Neural crest cell (in vitro differentiated cells): ENCODE measurements around the gene PNMT. TPM values are rescaled to one million over a fixed set of nuclear protein-coding genes. Genes with fewer than 3 reads are reported as not detected.
A peak's percentile ranks its signal among the peaks of the same experiment; 100 is the strongest.

Experiments
- DNase-seq: peaks from one replicate; pipeline ENCODE4 v3.0.0; 2021; ENCODE audit warnings: low read depth, mixed read lengths, low spot score
- H3K27ac Mint-ChIP-seq: one replicate; pipeline ENCODE4 v1.8.0; 2021; ENCODE audit warnings: mild to moderate bottlenecking, mixed read lengths; ENCODE audit not compliant: unreplicated experiment
- H3K27me3 Mint-ChIP-seq: 2 replicates; pipeline ENCODE4 v1.8.0; 2021; ENCODE audit warnings: low read depth, mild to moderate bottlenecking, mixed read lengths
- H3K36me3 Mint-ChIP-seq: 2 replicates; pipeline ENCODE4 v1.8.0; 2021; ENCODE audit warnings: low read depth, mild to moderate bottlenecking, mixed read lengths
- H3K4me1 Mint-ChIP-seq: 2 replicates; pipeline ENCODE4 v1.8.0; 2021; ENCODE audit warnings: mixed read lengths
- H3K4me3 Mint-ChIP-seq: one replicate; pipeline ENCODE4 v1.8.0; 2021; ENCODE audit warnings: mild to moderate bottlenecking, mixed read lengths
- H3K9me3 Mint-ChIP-seq: 2 replicates; pipeline ENCODE4 v1.8.0; 2021; ENCODE audit warnings: mixed read lengths
- total RNA-seq: library from RNA; stranded (reverse); gene quantifications from 2 replicates; pipeline ENCODE4 v1.2.1, GENCODE V29; 2021
- TF ChIP-seq, protein P1 (sequence below): fragments of 200-600 bp; sonication (generic); conservative IDR thresholded peaks from 2 replicates; pipeline ENCODE4 v1.5.0; 2021; ENCODE audit warnings: antibody characterized with exemption, mild to moderate bottlenecking

The PNMT gene
- total RNA-seq, 1 donor from 2014 or later, result 0.84 TPM

DNA sequence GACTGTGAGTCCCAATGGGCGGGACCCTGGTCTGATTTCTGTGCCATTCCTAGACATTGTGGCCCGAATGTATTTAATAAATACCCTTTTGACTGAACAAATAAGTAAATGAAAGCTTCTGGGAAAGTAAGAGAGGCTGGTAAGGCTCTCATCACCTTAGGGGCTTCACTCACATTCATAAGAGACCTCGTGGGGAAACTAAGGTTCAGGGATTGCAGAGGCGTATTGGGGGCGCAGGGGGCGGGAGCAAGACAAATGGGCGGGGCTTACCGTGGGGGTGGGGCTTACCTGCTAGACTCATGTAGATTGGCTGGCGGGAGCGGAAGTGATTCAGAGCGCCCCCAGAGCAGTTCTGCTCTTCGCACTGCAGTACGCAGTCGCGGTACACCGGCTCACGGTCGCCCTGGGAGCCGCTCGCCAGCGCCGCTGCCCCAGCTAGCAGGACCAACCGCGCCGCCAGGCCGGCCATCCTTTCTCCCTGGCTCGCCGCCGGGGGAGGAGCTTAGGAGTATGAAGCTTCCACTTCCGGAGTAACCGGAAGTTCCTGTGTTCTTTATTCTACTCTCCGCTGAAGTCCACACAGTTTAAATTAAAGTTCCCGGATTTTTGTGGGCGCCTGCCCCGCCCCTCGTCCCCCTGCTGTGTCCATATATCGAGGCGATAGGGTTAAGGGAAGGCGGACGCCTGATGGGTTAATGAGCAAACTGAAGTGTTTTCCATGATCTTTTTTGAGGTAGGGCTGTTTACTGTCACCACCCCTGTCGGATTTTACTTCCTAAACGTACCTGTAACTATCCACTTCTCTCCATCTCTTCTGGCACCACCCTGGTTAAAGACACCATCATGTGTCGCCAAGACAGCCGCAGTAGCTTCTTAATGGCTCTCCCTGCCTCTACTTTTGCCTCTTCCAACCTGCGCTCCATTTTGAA lies 19.6 kb downstream of the PNMT start, which contains the start of gene PGAP3:
PGAP3 (minus strand) TSS at position 512 of the 929 bp plus-strand sequence; CDS start at position 469, 43 bp downstream.
- TF ChIP-seq, protein P1, sequence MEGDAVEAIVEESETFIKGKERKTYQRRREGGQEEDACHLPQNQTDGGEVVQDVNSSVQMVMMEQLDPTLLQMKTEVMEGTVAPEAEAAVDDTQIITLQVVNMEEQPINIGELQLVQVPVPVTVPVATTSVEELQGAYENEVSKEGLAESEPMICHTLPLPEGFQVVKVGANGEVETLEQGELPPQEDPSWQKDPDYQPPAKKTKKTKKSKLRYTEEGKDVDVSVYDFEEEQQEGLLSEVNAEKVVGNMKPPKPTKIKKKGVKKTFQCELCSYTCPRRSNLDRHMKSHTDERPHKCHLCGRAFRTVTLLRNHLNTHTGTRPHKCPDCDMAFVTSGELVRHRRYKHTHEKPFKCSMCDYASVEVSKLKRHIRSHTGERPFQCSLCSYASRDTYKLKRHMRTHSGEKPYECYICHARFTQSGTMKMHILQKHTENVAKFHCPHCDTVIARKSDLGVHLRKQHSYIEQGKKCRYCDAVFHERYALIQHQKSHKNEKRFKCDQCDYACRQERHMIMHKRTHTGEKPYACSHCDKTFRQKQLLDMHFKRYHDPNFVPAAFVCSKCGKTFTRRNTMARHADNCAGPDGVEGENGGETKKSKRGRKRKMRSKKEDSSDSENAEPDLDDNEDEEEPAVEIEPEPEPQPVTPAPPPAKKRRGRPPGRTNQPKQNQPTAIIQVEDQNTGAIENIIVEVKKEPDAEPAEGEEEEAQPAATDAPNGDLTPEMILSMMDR, result no peak
- H3K9me3 Mint-ChIP-seq, result peaks cover 3% of the 10 kb centered on the region
- H3K4me3 Mint-ChIP-seq, result peak within 1 kb of the TSS; percentile 99
- no peaks in the 10 kb centered on the region for H3K27me3 Mint-ChIP-seq
- peaks cover 7% of the 10 kb centered on the region for H3K36me3 Mint-ChIP-seq
- H3K4me1 Mint-ChIP-seq, result peaks cover 21% of the 10 kb centered on the region
- peak; percentile 72 for DNase-seq
- peak within 1 kb of the TSS; percentile 99 for H3K27ac Mint-ChIP-seq

DNA sequence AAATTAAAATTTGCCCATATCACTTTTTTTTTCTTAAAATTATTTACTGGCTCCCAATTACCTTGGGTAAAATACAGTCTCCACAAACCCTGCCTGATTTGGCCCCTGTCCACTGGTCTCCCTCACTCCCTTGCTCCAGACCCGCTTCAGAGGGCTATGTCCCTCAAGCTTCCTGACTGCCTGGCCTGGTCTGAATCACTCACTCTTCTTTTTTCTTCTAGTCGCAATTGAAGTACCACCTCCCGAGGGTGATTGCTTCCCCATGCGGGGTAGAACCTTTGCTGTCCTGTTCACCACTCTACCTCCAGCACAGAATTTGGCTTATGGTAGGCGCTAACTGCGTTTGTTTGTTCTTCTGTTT lies 20.2 kb downstream of the PNMT start:
- peaks cover 3% of the 10 kb centered on the region for H3K36me3 Mint-ChIP-seq
- no peaks in the 10 kb centered on the region for H3K27me3 Mint-ChIP-seq
- H3K27ac Mint-ChIP-seq, result peak overlapping the region; percentile 99
- H3K9me3 Mint-ChIP-seq, result peaks cover 3% of the 10 kb centered on the region
- TF ChIP-seq, protein P1, result no peak
- peaks cover 21% of the 10 kb centered on the region for H3K4me1 Mint-ChIP-seq
- peak overlapping the region; percentile 99 for H3K4me3 Mint-ChIP-seq
- no peak for DNase-seq

DNA sequence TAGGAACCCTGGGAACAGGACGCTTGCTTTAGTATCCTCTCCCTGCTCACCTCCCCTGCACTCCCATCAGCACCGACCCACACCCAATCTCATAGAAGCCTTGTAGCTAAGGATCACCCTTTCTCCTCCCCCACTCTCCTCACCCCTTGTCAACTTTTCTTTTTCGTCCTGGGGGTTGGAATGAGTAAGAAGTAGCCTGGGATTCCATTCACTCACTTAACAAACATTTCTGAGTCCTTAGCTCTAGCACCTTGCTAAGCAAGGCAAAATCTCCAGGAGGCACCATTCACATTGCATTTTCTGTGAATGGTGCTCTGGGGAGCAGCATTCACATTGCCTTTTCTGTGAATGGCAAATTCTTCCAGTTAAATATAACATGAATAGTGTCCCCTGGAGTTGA lies 20.7 kb downstream of the PNMT start:
- H3K4me1 Mint-ChIP-seq, result peaks cover 21% of the 10 kb centered on the region
- H3K27me3 Mint-ChIP-seq, result no peaks in the 10 kb centered on the region
- DNase-seq, result no peak
- TF ChIP-seq, protein P1, result no peak
- H3K27ac Mint-ChIP-seq, result peak overlapping the region; percentile 22
- peak overlapping the region; percentile 99 for H3K4me3 Mint-ChIP-seq
- peaks cover 2% of the 10 kb centered on the region for H3K36me3 Mint-ChIP-seq
- peaks cover 3% of the 10 kb centered on the region for H3K9me3 Mint-ChIP-seq

DNA sequence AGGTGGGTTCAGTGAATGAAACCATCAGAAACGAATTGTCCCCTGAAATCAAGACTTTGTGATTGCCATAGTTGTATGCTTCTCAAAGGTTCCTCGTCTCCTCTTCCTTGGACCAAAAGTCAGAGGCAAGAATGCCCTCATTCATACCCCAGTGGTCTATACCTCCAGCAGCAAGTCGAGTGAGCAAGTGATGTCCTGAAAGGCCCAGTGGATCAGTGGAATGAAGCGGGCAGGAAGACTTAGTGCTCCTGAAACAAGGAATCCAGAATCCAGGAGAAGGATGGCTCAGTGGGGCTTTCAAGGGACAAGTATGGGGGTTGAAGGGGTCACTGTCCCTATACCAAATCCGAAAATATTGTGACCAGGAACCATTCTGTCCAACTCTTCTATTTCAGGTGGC lies 26.3 kb downstream of the PNMT start:
- Mint-ChIP-seq H3K4me3 (peak overlapping the region; percentile 24), H3K27ac (peak overlapping the region; percentile 78), H3K27me3 (peaks cover 3% of the 10 kb centered on the region), H3K4me1 (peaks cover 46% of the 10 kb centered on the region), H3K9me3 (no peaks in the 10 kb centered on the region), H3K36me3 (no peaks in the 10 kb centered on the region)
- TF ChIP-seq, protein P1, result no peak
- DNase-seq, result no peak

DNA sequence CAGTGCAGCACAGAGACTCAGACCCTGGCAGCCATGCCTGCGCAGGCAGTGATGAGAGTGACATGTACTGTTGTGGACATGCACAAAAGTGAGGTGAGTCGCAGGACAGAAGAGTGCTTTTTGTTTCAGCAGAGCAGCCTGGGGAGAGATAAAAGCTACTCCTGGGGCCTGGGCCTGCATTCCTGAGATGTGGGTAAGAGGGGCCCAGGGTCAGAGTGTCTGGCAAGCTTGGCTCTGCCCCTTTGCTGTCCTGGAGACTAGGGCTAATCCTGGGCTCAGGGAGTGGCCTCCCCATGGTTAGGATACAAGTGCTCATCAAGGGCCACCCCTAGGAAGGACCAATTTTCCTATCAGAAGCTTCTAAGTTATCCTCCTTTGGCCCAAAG lies 26.8 kb downstream of the PNMT start:
- H3K4me1 Mint-ChIP-seq, result peaks cover 49% of the 10 kb centered on the region
- no peak for DNase-seq
- H3K36me3 Mint-ChIP-seq, result no peaks in the 10 kb centered on the region
- H3K4me3 Mint-ChIP-seq, result peak overlapping the region; percentile 88
- no peaks in the 10 kb centered on the region for H3K9me3 Mint-ChIP-seq
- peak overlapping the region; percentile 98 for H3K27ac Mint-ChIP-seq
- peaks cover 3% of the 10 kb centered on the region for H3K27me3 Mint-ChIP-seq
- TF ChIP-seq, protein P1, result no peak
